Stimulated activated CD4-positive, alpha-beta T cell treated with anti-CD3 and anti-CD28 coated beads, Interleukin-2, amount 100 ng/mL, for 24 hours (primary cell): ENCODE results near the gene CES3.

Source experiments
- DNase-seq, 2 donors: peaks; one replicate each; pipeline ENCODE4 v3.0.0-alpha.2; 2020

Gene CES3

DNA sequence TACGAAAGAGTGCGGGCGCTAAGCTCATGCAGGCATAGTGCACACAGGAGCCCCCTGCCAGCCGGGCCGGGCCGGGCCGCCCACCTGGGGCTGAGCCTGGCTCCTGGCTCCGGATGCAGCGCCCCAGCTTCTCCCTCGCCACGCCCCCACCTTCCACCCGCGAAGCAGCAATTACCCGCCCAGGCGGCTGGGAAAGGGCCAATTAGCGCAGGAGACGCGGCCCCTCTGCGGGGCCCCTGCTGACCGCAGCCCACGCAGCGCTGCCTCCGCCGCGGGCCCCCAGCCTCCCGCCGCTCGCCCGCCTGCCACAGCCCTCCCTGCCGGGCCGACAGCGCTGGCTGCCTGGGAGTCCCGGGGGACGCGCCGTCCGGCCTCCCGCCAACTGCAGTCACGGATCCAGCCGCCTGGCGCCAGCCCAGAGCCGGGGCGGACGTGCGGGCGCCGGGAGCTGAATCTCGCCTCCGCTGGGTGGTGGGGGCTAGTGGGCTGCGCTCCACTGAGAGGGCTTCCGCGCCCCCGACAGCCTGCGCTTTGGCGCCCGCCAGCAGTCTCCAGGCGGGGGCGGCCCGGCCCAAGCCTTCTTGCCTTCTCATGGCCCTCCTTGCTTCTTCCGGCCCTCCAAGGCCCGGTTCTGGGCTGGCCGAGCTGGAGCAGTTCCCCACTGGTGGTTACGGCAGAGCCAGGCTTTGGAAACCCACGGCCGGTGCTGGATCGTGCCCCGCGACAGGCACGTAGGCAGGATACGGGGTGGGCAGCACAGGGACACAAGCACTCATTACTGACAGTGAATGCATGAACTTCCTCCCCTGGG lies 53.0 kb downstream of the CES3 start:
- DNase-seq: peak; percentile 75 to 88

DNA sequence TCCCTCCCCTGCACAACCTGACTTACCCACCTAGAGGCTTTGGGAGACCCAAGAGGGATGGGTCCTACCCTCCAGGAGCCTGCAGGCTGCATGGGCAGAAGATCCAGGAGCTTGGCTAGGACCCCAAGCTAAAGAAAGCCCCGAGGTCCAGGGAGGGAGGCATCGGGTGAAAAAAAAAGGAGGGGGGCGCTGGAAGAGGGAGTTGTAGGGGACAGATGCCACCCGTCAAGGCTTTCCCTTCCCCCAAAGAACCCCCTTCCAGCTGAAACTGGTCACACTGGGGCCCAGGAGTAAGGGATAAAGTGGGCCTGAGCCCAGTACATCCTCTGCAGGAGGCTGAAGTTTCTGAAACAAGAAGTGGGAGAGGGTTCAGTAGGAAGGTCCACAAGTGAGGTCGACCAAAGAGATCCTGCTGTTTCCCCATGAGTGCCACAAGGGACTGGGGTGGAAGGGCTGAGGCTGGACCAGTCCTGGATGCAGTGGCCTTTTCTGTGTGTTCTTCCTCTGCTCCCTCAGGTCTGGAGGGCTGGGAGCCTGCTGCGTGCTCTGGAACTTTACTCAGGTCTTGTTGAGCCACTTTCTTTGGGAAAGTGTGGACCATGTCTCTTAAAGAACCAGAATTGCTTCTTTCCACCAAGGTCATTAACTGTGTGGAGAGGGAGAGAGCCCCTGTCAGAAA lies 53.7 kb downstream of the CES3 start:
- DNase-seq: no peak

DNA sequence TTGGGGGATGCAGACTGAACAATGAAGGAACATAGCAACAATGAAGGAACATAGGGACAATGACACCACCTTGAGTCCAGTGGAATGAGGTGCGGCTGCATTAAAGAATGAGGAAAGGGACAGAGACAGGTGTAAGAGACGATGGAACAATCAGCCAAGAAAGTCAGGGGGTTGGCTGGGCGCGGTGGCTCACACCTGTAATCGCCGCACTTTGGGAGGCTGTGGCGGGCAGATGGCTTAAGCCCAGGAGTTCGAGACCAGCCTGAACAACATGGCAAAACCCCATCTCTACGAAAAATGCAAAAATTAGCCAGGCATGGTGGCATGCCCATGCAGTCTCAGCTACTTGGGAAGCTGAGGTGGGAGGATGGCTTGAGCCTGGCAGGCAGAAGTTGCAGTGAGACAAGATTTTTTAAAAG lies 54.3 kb downstream of the CES3 start:
- DNase-seq: no peak

DNA sequence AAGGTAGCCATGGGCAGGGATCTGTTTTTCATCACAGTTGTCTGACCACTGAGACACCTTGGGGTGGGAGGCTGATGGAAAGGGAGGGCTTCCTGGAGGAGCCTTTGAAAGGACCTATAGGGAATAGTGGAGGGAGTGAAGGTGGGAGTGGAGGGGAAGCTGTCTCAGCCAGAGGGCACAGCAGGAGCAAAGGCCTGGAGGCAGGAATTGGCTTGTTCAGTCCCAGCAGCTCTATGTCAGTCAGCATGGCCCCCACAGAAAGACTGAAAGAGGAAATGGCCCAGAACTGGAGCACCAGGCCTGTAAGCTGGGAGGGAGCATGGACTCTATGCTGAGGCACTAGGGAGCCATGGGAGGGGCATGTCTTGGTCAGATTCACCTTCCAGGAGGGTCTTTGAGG lies 55.1 kb downstream of the CES3 start:
- no peak for DNase-seq

DNA sequence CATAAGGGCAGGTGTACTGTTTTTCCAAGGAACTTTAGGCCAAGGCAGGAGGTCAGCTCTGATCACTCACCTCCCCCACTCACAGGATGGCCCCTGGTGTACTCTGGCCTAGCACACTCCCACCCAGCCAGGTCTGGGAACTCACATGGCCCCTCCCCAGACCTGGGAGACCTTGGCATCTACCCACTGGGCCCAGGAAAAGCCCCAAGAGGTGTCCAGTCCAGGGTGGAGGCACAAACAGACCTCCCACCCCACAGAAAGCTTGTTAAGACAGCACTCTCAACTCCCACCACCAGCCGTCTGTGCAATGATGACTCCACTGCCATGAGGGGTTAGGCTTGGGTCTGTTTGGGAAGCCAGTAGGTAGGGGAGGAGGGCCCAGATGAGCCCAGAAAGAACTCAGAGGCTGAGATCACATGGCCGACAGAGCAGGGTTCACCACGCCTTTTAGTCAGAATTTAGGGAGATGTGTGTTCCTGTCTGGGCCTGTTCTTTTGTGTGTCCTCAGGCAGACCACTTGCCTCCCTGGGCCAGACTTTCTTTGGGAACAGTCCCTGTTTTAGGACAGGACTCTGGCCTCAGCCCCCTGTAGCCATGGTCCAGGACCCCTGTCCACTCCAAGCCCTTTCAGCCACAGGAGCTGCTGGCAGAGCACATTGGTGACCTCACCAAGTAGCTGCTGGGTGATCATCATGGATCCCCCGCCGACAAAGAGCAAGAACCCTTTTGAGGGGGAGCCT lies 55.8 kb downstream of the CES3 start:
- no peak for DNase-seq

DNA sequence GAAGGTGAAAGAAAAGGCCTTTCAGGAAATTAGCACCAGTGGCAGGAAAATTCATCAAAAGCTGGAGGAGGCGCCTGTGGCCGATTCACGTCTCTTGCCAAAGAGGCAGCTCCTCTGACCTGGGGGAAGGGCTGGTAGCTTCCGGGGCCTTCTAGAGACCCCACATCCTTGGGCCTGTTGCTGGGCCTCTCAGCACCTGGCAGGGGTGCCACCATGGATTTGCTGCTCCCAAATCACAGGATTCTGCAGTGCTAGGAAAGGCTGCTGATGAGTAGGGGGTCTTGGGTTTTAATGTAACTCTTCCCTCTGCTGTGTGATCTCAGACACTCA lies 56.3 kb downstream of the CES3 start:
- no peak for DNase-seq

DNA sequence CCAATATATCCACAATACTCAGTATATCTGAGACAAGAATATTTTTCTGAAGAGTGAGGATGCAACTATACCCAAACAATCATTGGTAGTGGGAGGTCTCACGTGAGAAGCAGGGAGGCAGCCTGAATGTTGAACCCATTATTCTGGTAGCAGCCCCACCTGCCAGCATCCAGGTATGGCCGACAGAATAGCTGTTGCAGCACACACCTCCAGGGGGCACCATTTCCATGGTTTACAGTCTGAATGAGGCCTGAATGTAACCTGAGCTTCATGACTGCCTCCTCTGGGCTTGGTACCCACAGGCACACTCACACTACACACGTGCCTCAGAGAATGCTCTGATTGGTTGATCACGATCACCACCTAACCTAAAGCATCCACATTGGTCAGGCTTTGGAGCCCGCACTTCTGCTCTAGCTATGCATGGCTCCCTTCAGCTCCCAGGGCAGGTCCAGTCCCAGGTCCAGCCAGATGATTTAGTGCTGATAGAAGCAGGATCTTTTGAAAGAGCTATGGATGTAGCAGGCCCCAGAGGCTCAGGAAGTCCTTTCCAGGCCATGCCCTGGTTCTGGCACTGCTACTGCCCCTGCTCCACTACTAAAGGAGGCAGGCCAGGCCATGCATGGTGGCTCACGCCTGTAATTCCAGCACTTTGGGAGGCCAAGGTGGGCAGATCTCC lies 56.9 kb downstream of the CES3 start:
- DNase-seq: peak; percentile 91 to 92

DNA sequence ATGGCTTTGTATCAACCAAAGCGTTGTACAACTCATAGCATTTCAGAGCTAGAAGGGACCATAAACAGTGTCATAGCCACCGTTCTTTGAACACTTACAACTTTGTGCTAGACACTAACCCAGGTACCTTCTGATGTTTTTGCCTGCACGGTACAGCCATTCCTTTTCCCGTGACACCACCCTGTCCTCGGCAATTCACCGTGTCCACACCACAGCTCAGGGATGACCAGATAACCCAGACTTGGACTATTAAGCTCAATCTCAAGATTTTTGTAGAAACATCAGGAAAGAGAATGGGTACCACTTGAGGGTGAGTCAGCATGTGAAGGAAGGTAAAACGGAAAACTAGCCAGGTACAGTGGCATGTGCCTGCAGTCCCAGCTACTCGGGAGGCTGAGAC lies 58.1 kb downstream of the CES3 start:
- DNase-seq: no peak

DNA sequence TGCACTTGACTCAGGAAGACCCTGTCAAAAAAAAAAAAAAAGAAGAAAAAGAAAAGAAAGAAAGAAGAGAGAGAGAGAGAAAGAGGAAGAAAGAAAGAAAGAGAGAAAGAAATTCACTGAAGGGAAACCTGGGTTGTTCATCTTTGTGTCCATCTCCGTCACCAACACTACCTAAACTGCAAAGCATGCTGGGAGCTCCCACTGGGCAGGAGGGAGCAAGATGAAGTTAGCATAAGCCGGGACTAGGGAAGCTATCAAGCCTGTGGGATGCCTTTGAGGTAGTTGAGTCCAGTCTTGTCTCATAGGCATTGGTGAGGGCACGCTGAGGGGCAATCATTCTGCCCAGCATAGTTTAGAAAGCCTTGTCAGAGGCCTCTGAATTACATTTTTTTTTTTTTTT lies 60.3 kb downstream of the CES3 start:
- no peak for DNase-seq

DNA sequence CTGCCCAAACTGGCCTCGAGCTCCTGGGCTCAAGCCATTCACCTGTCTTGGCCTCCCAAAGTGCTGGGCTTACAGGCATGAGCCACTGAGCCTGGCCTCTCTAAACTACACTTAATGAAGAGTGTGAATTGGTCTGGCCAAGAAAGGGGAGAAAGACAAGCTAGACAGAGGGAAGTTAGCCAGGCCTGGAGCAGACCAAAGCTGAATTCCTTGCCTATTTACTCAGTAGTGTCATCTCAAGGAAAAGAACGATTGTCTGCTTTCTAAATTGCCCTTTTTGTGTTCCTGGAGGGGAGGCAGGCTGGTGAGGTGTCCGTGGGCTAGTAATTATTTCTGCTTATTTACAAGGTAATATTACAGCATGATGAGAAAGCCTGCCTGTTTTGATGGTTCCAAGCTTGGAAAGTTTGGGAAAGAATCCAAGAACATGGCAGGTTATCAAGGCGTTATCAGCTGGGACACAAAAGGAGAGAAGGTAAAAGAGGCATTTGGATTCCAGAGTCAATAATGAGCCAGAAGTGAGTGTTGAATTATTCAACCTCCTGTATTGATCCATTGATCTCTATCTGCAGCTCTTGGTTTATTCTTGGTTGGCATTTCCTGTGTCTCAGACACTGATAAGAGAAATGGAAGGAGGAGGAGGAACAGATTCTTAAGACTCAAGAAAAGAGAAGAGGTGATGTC lies 61.6 kb downstream of the CES3 start:
- DNase-seq: no peak

DNA sequence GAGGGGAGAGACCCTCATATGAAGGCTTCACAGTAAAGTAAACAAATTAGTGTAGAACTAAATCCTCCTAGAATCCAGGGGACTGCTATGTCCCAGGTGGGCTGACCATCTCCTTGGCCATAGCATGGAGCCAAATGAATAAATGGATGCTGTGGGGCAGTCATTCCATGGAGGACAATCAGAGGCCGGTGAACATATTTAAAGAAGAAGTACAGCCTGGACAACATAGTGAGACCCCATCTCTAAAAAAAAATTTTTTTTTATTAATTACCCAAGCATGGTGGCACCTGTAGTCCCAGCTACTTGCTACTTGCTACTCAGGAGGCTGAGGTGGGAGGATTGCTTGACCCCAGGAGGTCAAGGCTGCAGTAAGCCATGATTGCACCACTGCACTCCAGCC lies 62.6 kb downstream of the CES3 start:
- no peak for DNase-seq
